ENCODE results near the gene SMC6.

Gene SMC6

DNA sequence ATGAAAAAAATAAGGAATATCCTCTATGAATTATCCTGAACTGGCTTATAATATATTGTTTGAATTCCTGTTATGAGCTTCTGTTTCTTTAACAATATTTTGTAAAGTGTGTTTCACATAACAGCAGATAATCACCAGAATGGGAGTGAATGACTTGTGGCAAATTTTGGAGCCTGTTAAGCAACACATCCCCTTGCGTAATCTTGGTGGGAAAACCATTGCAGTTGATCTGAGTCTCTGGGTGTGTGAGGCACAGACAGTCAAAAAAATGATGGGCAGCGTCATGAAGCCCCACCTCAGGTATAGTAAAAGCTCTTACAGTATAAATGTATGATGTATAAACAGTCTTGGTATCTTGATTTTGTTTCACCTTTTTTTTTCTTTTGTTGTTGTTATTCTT lies 6.2 kb upstream of the SMC6 start:
- no peak for DNase-seq

DNA sequence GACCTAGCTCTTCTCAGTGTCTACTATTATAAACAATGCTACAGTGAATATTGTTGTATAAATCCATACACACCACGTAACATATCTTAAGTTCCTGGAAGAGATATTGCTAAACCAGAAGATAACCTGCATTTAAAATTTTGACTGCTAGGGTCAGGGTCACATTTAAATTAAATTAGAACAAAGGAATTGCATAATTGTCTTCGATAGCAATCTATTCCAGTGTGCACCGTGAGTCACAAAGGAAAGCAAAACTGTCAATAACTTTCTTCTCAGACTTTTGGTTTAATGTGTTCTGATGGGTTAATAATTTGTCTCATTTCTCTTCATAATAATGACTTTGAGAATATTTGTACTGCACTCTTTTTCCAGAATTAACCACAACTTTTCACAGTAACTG lies 4.5 kb upstream of the SMC6 start:
- no peak for DNase-seq

DNA sequence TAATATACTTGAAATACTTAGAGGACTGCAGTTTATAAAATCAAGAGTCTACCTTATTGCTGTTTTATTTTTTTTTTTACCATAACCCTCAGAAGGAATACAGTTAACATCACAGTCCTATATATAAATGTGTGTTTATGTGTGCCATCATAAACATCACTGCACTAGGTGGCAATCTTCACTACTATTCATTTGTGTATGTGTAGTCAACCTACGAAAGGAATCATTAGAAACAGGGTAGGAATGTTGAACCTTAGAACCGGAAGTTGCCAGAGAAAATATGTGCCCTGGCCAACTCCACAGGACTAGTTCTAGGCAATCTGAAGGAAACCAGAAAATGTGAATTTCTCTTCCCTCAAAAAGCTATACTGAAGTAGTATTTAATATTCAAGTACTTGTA lies 3.7 kb upstream of the SMC6 start:
- DNase-seq = no peak

DNA sequence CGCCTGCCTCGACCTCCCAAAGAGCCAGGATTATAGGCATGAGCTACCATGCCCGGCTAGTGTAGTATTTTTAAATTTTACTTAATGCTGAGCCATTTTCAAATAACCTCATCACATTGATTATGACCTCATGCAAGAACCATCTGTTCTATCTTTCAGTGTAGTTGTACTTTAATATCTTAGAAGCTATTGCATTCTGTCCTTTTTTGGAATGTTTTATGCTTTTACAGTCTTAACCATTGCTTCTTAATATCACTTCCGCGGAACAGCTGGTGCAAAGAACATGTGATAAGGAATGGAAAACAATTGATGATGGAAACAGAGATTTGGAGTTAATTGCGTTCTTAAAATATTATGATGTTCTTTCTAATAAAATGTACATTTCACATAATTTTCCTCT lies 3.1 kb upstream of the SMC6 start:
- no peak for DNase-seq

DNA sequence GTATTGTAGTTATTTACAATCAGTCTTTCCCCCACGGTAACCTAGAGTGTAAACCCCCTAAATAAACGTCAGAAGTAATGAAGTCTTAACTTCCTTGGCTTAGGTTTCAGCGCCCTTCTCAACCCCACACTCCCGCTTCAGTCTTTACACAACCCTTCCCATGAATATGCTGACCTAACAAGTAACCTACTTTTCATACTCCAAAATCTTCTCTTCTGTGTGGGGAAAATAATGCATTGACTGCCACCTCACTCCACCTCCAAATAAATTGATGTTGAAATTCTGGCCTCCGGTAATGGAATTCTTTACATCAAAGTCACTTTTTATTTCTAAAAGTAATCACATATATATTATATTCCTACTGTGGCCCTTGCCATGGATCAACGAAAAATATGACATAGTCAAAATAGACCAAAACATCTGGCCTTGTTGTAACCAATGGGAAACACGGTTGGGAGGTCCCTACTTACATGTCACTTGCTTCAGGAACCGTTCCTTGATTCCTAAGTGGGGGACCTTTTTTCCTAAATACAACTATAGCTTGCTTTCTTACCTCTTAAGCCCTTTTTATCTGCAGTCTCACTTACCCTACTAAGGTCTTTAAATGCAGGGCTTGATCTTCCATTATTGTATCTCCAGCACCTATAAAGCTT lies 1.3 kb upstream of the SMC6 start:
- no peak for DNase-seq

DNA sequence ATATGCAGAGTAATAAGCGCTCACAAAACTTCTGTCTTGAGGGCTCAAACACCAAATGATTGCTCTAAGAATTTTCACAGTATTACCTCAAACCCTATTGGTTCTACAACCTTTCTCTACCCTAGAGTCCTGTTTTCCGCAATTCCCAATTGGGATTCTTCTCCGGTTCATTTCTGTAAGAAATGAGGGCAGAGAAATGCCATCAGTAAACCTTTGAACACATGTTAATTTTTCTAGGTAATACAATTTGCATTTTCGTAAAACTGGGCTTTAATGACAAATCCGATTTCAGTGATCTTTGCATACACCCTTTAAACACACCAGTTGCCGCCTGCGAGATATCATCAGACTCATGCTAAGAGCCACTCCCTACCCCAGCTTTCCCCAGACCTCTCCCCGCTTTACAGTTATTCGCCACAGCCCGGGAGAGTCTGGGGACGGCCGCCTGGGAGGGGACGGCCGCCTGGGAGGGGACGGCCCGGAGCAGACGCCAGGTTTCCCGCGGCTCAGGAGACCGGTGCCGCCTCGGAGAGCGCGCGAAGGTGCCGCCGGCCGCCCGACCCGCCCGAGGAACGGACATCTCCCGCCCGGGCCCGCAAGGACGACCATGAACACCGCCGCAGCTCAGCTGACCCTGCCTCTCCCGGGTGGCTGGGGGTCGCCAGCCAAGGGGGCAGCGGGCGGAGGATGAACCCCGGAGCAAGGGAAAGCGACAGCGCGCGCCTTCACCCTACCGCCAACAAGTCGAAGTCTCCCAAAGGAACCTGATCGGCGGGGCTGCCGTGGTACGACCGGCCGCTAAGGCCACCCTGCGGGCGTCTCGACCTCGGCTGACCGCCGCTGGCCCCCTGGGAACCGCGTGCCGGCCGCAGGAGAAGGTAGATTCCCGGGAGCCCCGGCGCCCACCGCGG lies 463 bp downstream of the SMC6 start:
- peak; percentile 45 for DNase-seq

DNA sequence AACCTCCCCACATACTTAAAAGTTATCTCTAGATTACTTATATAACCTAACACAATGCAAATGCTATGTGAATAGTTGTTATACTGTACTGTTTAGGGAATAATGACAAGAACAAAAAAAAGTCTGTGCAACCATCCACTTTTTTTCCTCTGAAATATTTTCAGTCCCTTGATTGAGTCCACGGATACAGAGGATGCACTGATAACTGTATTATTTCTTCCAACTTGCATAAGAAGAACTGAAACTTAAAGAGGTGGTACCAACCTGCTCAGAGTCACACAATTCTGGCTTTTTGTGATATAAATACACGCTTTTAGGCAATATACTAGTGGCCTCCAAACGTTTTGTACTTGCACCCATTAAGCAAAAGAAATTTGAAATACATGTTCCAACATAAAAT lies 1.4 kb downstream of the SMC6 start:
- no peak for DNase-seq

DNA sequence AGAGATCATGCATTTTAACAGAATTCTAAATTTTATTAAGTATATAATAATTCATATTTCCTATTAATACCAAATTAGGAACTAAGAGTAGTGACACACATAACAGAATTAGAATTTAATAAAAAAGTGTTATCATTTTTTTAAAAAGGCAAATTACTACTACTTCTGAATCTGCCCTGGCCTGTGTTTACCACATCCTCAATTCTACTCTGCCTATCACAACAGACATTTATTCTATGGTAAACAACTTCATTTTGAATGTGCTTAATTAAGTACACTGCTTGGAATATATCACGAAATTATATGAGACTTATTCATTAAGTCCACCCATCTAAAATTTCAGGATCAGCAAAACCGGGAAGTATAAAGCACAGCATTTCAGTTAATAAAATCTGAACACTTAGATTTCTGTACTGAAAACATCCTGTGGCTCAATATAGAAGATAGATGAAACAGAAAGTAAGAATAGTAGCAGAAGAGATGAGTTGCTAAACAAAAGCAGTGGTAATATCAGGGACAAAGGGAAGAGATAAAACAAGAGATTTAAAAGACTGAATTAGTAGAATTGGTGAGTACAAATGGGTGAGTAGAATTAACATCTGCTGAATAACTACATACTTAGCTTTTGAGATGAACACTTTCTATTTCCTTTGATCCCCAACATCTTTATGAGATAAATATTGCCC lies 3.7 kb downstream of the SMC6 start:
- DNase-seq = peak; percentile 4

DNA sequence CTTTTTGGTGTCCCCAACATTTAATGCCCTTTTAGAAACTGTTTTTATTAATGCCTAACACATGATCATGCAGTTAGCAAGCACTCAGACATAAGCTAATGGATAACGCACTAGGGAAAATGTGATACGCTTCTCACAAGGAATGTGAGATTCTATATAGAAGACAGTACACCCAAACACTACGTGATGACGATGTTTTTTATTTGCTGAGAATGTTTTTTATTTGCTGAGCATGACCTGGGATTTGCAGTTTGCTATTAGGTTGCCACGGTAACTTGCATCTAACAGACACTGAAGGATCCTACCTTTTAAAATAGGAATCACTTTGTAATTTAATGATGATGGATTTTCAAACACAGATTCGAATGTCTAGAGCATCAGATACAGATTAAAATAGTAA lies 4.9 kb downstream of the SMC6 start:
- no peak for DNase-seq

DNA sequence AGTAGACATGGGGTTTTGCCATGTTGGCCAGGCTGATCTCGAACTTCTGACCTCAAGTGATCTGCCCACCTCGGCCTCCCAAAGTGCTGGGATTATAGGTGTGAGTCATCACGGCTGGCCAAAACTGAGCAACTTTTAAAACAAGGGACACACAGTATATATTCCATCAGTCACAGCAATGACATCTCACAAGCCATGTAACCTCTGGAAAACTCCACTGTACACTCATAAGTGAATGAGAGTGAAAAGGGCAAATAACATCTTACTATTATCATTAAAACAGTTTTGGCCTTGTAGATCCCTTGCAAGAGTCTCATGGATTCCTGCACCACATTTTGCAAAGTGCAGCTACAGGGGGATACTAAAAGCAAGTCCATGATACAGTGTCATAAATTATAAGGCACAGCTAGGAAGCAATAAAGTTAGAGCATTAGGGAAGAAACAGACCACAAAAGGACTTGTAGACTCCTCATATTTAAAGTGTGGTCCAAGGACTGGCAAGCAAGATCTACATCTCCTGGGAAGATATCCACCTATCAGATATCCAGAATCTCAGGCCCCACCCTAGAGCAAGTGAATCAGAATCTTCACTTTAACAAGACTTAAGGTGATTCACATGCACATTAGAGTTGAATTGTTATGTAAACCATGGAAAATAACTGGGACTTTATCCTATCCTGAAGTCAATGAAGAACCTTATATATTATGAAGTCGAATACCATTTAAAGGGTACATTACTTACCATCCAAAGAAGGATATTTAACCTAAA lies 5.7 kb downstream of the SMC6 start:
- DNase-seq = no peak

DNA sequence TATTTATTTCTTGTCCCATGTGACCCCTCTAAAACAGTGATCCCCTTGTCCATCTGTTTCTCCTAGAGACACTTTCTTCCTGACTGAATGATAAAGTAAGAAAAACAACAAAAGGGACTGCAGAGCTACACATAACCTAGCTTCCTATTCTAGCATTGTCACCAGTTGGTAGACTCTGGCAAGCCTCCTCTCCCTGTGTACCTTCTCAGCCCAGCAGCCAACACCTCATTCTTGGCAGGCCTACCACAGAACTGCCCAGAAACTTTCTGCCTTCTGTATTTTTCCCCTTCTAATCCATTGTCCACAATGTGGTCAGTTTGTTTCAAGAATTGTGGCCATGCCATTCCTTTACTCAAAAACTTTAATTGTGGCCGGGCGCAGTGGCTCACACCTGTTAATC lies 13.4 kb downstream of the SMC6 start:
- no peak for DNase-seq

DNA sequence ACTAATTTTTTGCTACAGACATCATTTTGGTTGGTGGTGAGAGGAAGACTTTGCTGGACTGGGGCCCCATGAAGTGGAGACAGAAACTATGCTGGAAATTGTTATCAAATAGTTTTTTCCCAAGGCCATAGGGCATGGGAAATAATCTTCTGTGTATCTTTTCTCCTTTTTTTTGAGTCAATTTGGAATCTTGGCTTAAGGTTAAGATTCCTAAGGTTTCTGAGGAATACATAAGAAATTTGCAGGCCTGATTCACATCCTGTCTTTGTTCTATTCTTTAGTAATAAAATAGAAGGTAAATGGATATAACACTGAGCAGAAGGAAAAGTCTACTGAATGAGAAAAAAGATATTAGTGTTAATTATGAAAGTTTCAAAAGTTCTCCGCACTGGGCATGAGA lies 16.6 kb downstream of the SMC6 start:
- no peak for DNase-seq

DNA sequence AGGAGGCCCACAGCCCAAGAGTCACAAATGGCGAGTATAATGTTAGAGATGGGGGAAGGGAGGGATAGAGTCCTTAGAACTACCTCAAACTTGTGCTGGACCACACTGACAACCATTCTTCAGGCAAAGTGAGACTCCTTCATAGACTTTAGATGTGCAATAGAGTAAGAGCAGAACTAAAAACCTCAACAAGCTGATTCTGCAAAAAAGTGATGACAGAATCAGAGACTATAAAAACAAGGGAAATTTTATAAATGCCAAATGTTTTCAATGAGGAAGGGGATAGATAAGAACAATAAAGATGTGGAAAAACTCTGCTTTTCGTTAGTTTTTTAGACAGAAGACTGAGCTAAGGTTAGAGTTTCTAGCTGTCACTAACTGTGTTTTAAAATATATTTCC lies 17.7 kb downstream of the SMC6 start:
- no peak for DNase-seq

DNA sequence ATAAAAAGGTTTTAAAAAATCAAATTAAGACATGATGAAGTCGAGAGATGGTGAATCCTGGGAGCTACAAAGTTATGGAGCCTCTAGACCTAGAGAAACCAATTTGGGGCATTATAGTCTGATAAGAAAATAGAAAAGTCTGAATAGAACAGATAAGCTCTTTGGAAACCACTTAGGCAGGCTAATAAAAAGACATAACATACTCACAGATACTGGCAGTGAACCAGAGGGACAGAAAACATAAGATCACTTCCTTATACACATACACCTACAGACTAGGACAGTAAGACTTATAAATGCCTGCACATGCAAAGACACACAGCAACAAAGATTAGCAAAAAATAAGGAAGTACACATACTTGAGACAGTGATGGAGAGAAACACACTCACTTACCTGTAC lies 20.0 kb downstream of the SMC6 start:
- DNase-seq = no peak

DNA sequence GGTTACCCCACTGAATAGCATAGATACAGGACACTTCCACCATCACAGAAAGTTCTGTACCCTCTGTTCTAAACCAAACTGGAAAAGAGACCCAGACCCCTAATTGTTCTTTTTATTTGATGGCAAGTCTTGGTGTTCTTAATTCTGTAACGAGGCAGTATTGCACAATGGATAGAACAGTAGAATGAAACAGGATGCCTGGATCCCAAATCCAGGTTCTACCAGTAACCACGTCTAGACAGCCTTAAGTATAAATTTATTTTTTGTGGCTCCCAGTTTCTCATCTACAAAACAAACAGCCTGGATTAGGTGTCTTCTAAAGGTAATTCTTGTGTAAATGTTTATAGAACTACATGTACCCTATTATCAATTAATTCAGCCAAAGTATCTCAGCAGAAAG lies 23.7 kb downstream of the SMC6 start:
- DNase-seq = no peak

DNA sequence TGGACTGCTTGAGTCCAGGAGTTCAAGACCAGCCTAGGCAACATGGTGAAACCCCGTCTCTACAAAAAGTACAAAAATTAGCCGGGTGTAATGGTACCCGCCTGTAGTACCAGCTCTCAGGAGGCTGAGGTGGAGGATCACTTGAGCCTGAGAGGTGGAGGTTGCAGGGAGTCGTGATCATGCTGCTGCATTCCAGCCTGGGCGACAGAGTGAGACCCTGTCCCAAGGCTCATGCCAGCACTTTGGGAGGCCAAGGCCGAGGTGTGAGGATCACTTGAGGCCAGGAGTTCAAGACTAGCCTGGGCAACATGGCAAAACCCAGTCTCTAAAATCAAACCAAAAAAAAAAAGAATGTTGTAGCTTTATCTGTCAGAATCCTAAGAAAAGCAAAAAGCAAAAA lies 25.4 kb downstream of the SMC6 start:
- no peak for DNase-seq

DNA sequence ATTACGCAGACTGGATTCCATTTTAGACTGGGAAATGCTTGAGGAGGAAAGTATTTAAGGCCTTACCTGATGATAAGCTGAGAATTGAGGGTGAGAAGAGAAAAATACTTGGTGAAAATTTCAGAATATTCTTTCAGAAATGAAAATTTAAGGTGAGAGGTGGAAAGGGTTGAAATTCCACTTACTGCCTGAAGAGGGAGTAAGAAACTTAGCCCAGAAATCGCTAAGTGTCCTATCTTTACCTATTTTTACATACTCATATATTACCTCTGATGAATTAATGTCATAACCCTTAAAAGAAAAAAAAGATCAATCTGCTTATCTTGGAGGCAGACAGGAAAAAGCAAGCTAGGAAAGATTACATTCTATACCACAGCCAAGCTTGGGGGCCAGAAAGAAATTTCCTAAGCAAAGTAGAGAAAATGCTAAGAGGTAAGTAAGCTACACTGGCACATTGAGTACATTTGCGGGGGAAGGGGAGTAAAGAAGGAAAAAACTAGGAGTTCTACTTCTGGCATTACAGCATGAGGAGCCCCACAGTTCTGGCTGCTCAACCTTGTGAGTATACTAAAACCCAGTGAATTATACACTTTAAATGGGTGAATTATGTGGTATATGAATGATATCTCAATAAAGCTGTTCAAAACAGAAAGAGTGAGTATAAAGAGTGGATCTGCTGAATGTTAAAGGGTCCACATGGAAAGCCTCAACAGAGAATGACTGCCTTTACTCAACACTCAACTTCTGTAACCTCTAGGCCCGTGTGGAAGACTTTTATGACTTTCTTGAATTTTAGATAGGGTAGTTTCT lies 33.8 kb downstream of the SMC6 start:
- peak; percentile 16 for DNase-seq

DNA sequence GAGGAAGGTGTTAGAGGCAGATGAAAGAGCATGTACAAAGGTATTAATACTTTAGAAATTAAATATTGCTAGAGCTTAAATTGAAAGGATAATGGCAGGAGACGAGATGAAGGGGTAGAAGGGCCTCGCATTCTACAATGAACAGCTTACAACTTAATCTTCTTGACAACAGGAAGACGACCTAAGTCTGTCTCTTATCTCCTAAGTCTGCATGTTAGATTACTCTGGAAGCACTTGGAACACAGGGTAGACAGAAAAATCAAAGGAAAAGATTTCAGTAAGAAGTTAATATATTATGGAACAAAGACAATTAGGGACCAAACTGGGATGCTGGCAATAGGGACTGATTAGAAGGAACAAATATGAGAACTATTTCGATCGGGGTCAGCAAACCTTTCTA lies 34.9 kb downstream of the SMC6 start:
- no peak for DNase-seq

DNA sequence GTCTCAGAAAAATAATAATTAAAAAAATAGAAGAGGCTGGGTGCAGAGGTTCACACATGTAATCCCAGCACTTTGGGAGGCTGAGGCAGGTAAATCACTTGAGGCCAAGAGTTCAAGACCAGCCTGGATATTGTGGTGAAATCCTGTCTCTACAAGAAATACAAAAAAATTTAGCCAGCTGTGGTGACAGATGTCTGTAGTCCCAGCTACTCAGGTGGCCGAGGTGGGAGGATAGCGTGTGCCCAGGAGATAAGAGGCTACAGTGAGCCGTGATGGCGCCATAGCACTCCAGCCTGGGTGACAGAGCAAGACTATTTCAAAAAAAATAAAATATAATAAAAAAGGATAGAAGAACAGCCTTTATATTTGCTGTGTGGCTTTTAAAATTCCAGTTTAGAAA lies 35.9 kb downstream of the SMC6 start:
- no peak for DNase-seq

DNA sequence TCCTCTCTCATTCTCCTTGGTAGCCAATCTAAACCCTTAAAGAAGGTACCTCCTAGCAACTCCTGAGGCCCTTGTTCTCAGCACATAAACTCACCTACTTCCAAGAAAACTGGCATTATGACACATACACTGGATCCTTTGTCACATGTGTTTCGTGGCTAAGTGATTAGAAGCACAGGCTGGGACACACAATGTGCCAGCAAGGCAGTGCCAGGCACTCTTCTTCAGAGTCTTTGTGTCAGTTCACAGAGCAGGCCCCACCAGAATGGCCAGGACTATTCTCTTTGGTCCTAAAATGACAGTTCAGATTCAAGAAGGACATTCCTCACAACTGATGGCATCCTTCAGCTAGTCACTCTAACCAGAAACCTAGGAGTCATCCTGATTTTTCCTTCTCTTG lies 40.3 kb downstream of the SMC6 start:
- DNase-seq = no peak

DNA sequence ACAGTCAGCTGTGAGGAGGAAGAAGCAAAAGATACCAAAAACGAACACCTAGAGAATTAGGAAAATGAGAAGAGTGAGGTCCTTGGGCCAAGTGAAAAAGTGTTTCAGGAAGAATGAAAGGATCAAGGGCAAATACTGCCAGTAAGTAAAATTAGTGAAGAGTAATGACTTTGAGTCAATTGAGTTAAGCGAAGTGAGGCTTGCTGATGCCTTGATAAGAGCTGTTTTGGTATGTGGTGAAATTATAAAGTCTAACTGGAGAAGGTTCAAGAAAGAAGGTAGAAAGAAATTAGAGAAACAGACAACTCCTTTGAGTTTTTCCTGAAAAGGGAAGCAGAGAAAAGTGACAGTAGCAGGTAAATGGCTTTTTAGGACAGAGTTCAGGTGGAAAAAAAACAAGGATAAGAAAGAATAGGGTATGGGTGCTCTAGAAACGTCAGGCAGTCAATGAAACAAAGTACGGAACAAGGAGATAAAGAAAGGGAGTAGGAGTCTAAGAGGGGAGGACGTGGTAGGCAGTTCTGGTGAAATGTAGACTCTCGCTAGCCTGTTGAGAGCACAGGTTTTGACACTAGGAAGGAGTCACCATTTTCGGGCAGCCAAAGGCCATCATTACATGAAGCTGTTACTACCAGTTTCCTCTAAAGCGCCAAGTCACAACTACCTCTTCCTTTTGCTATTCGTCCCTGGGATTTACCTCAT lies 42.9 kb downstream of the SMC6 start:
- no peak for DNase-seq

DNA sequence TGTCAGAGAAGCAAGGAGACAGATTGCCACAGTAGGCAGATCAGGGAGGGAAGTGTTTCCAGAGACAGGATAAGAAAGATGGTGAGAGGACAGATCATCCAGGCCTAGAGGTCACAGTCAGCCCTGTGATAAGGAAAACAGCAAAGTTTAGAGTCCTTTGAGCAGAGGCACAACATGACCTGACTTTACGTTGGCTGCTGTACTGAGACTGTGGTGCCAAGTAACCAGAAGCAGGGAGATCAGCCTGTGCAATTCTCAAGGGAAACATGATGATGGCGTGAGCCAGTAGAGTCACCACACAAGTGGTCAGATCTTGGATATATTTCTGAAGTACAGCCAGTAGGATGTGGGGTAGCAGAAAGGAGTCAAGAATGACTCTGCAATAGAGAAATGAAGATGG lies 43.7 kb downstream of the SMC6 start:
- DNase-seq = no peak

All from CD4-positive, alpha-beta T cell treated with Interleukin-10 for 1 hour (primary cell).